Measurements from ENCODE around the gene ERGIC3. TPM values are rescaled to one million over a fixed set of nuclear protein-coding genes. Genes with fewer than 3 reads are reported as not detected.

Gene ERGIC3
- total RNA-seq, 1 donor from 2014 or later: 113 TPM

DNA sequence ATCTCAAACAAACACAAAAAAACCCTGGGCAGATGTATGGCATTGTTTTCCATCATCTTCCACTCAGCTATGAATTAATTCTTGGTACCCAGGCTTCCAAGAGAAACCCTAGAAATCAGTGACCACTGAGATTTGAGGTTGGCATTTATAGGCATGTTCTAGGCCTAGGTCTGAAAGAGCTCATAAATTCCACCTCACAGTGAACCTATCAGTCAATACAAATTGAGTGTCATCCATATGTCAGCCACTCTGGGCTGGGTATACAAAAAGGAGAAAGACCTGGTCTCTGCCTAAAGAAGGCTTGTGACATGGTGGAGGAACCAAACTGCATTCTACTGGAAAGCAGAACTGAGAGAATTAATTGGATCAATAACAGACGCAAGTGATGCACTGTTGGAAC is 42.6 kb upstream of the ERGIC3 start:
- intact Hi-C loops (cut with DNase I): no loop called here
- no peak overlapping the region for H3K4me3 ChIP-seq
- no peak overlapping the region for H3K27ac ChIP-seq

GRCh38 chr20:35502352-35502751 is 39.5 kb upstream of the ERGIC3 start:
- Histone ChIP-seq H3K27ac (no peak overlapping the region), H3K4me1 (no peaks in the 10 kb centered on the region), H3K27me3 (no peaks in the 10 kb centered on the region), H3K9me3 (no peaks in the 10 kb centered on the region), H3K36me3 (peaks cover 0 to 73% of the 10 kb centered on the region in 2 donors), H3K4me3 (no peak overlapping the region)
- DNase-seq (ENCODE audit: extremely low spot score in 2 of 2): peak in 1 of 2 donors; percentile 78
- TF ChIP-seq CTCF (IDR thresholded peaks at IDR 0.05) (no peak), POLR2A (IDR thresholded peaks at IDR 0.05) (no peak), POLR2AphosphoS5 (IDR thresholded peaks at IDR 0.05; ENCODE audit: insufficient read depth in 1 of 2, low read depth in 1 of 2) (no peak)
- intact Hi-C loops (cut with DNase I): no loop called here

More for the DNA sequence above, 42.6 kb upstream of the ERGIC3 start:
- Histone ChIP-seq H3K4me1 (no peaks in the 10 kb centered on the region), H3K36me3 (peaks cover 0 to 92% of the 10 kb centered on the region in 2 donors), H3K27me3 (no peaks in the 10 kb centered on the region), H3K9me3 (no peaks in the 10 kb centered on the region)
- TF ChIP-seq POLR2AphosphoS5 (IDR thresholded peaks at IDR 0.05; ENCODE audit: insufficient read depth in 1 of 2, low read depth in 1 of 2): no peak
- TF ChIP-seq POLR2A (IDR thresholded peaks at IDR 0.05): no peak
- no peak for TF ChIP-seq CTCF (IDR thresholded peaks at IDR 0.05)
- no peak for DNase-seq (ENCODE audit: extremely low spot score in 2 of 2)

DNA sequence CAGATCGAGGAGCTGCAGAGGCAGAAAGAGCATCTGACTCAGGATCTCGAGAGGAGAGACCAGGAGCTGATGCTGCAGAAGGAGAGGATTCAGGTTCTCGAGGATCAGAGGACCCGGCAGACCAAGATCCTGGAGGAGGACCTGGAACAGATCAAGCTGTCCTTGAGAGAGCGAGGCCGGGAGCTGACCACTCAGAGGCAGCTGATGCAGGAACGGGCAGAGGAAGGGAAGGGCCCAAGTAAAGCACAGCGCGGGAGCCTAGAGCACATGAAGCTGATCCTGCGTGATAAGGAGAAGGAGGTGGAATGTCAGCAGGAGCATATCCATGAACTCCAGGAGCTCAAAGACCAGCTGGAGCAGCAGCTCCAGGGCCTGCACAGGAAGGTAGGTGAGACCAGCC is 38.6 kb upstream of the ERGIC3 start:
- intact Hi-C loops (cut with DNase I): no loop called here
- no peak overlapping the region for H3K4me3 ChIP-seq
- H3K9me3 ChIP-seq: no peaks in the 10 kb centered on the region
- peaks cover 0 to 71% of the 10 kb centered on the region in 2 donors for H3K36me3 ChIP-seq
- H3K27ac ChIP-seq: no peak overlapping the region
- TF ChIP-seq CTCF (IDR thresholded peaks at IDR 0.05) (no peak), POLR2AphosphoS5 (IDR thresholded peaks at IDR 0.05; ENCODE audit: insufficient read depth in 1 of 2, low read depth in 1 of 2) (no peak), POLR2A (IDR thresholded peaks at IDR 0.05) (no peak)
- DNase-seq (ENCODE audit: extremely low spot score in 2 of 2): peak in 1 of 2 donors; percentile 71
- no peaks in the 10 kb centered on the region for H3K27me3 ChIP-seq
- H3K4me1 ChIP-seq: no peaks in the 10 kb centered on the region

DNA sequence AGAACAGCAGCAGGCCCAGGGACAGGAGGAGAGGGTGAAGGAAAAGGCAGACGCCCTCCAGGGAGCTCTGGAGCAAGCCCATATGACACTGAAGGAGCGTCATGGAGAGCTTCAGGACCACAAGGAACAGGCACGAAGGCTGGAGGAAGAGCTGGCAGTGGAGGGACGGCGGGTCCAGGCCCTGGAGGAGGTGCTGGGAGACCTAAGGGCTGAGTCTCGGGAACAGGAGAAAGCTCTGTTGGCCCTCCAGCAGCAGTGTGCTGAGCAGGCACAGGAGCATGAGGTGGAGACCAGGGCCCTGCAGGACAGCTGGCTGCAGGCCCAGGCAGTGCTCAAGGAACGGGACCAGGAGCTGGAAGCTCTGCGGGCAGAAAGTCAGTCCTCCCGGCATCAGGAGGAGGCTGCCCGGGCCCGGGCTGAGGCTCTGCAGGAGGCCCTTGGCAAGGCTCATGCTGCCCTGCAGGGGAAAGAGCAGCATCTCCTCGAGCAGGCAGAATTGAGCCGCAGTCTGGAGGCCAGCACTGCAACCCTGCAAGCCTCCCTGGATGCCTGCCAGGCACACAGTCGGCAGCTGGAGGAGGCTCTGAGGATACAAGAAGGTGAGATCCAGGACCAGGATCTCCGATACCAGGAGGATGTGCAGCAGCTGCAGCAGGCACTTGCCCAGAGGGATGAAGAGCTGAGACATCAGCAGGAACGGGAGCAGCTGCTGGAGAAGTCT is 37.9 kb upstream of the ERGIC3 start:
- H3K4me1 ChIP-seq: no peaks in the 10 kb centered on the region
- DNase-seq (ENCODE audit: extremely low spot score in 2 of 2): peak in 1 of 2 donors; percentile 80
- no peak overlapping the region for H3K27ac ChIP-seq
- no peaks in the 10 kb centered on the region for H3K27me3 ChIP-seq
- H3K4me3 ChIP-seq: no peak overlapping the region
- no peak for TF ChIP-seq POLR2A (IDR thresholded peaks at IDR 0.05)
- no peak for TF ChIP-seq CTCF (IDR thresholded peaks at IDR 0.05)
- no peak for TF ChIP-seq POLR2AphosphoS5 (IDR thresholded peaks at IDR 0.05; ENCODE audit: insufficient read depth in 1 of 2, low read depth in 1 of 2)
- H3K36me3 ChIP-seq: peaks cover 0 to 74% of the 10 kb centered on the region in 2 donors
- no peaks in the 10 kb centered on the region for H3K9me3 ChIP-seq
- intact Hi-C loops (cut with DNase I): no loop called here

DNA sequence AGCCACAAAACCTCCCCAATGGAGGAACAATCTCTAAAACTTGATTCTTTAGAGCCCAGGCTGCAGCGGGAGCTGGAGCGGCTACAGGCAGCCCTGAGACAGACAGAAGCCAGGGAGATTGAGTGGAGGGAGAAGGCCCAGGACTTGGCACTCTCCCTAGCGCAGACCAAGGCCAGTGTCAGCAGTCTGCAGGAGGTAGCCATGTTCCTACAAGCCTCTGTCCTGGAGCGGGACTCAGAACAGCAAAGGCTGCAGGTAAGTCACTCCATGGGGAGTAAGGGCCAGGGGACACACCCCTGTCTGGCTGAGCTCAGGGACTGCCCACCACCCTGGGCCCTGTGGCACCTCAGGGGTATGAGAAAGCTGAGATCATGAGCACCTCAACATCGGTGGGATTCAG is 37.1 kb upstream of the ERGIC3 start:
- intact Hi-C loops (cut with DNase I): no loop called here
- H3K36me3 ChIP-seq: peaks cover 0 to 74% of the 10 kb centered on the region in 2 donors

More for the DNA sequence above, 37.1 kb upstream of the ERGIC3 start:
- H3K9me3 ChIP-seq: no peaks in the 10 kb centered on the region
- TF ChIP-seq POLR2AphosphoS5 (IDR thresholded peaks at IDR 0.05; ENCODE audit: insufficient read depth in 1 of 2, low read depth in 1 of 2) (no peak), CTCF (IDR thresholded peaks at IDR 0.05) (no peak), POLR2A (IDR thresholded peaks at IDR 0.05) (no peak)
- no peaks in the 10 kb centered on the region for H3K27me3 ChIP-seq
- no peak overlapping the region for H3K27ac ChIP-seq
- no peak for DNase-seq (ENCODE audit: extremely low spot score in 2 of 2)
- no peaks in the 10 kb centered on the region for H3K4me1 ChIP-seq
- no peak overlapping the region for H3K4me3 ChIP-seq

Data from vagina (tissue), 2 donors.